PC-9 (cell line): ENCODE results near the gene DNMT3A. TPM values are rescaled to one million over a fixed set of nuclear protein-coding genes. Genes with fewer than 3 reads are reported as not detected.

Experiments used
- BruUV-seq: library from RNA; stranded (reverse); fragments of 400-500 nt; replicated peaks from 2 replicates; lab custom pipeline; 2021; lab: Mats Ljungman, UMichigan
- CTCF ChIA-PET: fragments of 300-600 bp; sonication (Branson Sonifier 250); formaldehyde crosslinking; loops from one replicate; lab custom pipeline; 2022; ENCODE audit warnings: antibody characterized with exemption; lab: Charles Lee
- POLR2A ChIA-PET: fragments of 300-600 bp; sonication (Branson Sonifier 250); formaldehyde crosslinking; loops from one replicate; lab custom pipeline; 2022; ENCODE audit warnings: antibody characterized with exemption; ENCODE audit not compliant: unreplicated experiment; lab: Charles Lee
- DNase-seq, 2 experiments: peaks; one replicate each; pipeline versions ENCODE4 v3.0.0 to v3.0.0-alpha.2; 2015 to 2022; ENCODE audit warnings: mixed read lengths in 1 of 2
- H2AFZ ChIP-seq: fragments of 200-600 bp; sonication (generic); 2 replicates; pipeline ENCODE4 v1.8.1; 2017; ENCODE audit warnings: antibody characterized with exemption
- H3F3A ChIP-seq: fragments of 200-600 bp; sonication (generic); 2 replicates; pipeline ENCODE4 v1.8.1; 2017; ENCODE audit warnings: antibody characterized with exemption, mild to moderate bottlenecking, low read depth; ENCODE audit not compliant: insufficient read depth
- H3K27ac ChIP-seq: fragments of 200-600 bp; sonication (generic); 2 replicates; pipeline ENCODE4 v1.6.1; 2016; ENCODE audit warnings: mixed run types
- H3K27me3 ChIP-seq: fragments of 200-600 bp; sonication (generic); 2 replicates; pipeline ENCODE4 v1.6.1; 2016; ENCODE audit warnings: low read depth, mixed run types; ENCODE audit not compliant: insufficient read depth
- H3K36me3 ChIP-seq: fragments of 200-600 bp; sonication (generic); 2 replicates; pipeline ENCODE4 v1.6.1; 2016; ENCODE audit warnings: low read depth, mixed run types
- H3K4me1 ChIP-seq: fragments of 200-600 bp; sonication (generic); replicated peaks from 2 replicates; pipeline ENCODE4 v1.6.1; 2016; ENCODE audit warnings: mixed run types; ENCODE audit not compliant: insufficient read depth
- H3K4me2 ChIP-seq: fragments of 200-600 bp; sonication (generic); 2 replicates; pipeline ENCODE4 v1.6.1; 2017; ENCODE audit warnings: mixed run types
- H3K4me3 ChIP-seq: fragments of 200-600 bp; sonication (generic); 2 replicates; pipeline ENCODE4 v1.6.1; 2016; ENCODE audit warnings: mixed run types
- H3K79me2 ChIP-seq: fragments of 200-600 bp; sonication (generic); 2 replicates; pipeline ENCODE4 v1.6.1; 2017; ENCODE audit warnings: low read depth, mixed run types
- H3K9me2 ChIP-seq: fragments of 200-600 bp; sonication (generic); 2 replicates; pipeline ENCODE4 v1.8.1; 2017; ENCODE audit warnings: mild to moderate bottlenecking; ENCODE audit not compliant: insufficient read depth
- H3K9me3 ChIP-seq: fragments of 200-600 bp; sonication (generic); 2 replicates; pipeline ENCODE4 v1.8.1; 2016; ENCODE audit warnings: low read depth; ENCODE audit not compliant: insufficient read depth
- H4K20me1 ChIP-seq: fragments of 200-600 bp; sonication (generic); 2 replicates; pipeline ENCODE4 v1.8.1; 2017; ENCODE audit not compliant: insufficient read depth
- CTCF ChIP-seq: fragments of 200-600 bp; sonication (generic); conservative IDR thresholded peaks from 2 replicates; pipeline ENCODE4 v1.6.1; 2017; ENCODE audit warnings: mixed run types, antibody characterized with exemption, mild to moderate bottlenecking, moderate library complexity
- EZH2 ChIP-seq: fragments of 200-600 bp; sonication (generic); IDR thresholded peaks from 2 replicates; pipeline ENCODE4 v1.8.0; 2017; ENCODE audit warnings: antibody characterized with exemption, low read depth
- intact Hi-C: fragments of 100-400 bp; cut with micrococcal nuclease; formaldehyde crosslinking; loops from one replicate; pipeline ENCODE4 v1.10.0; 2022; ENCODE audit not compliant: unreplicated experiment
- total RNA-seq: library from RNA; stranded (reverse); gene quantifications from 2 replicates; pipeline ENCODE4 v1.2.3, GENCODE V29; 2021

DNMT3A gene
- total RNA-seq, 1 experiment from 2014 or later, result 38.9 TPM

DNA sequence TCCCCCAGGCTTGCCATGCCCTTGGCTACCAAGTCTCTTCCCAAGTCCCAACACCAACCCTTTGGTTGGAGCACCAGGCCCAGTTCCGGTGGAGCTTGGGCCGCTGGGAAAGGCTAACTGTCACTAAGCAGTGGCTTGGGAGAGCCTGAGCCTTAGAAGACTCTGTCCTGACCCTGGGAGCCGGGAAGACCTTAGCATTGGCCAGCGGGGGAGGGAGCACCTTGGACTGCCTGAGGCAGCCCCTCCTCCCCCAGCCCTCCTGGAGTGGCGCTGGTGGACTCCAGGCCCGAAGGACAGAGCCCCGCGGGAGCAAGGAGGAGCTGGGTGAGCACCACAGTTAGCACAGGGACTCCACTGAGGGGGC is 110.8 kb downstream of the DNMT3A start:
- no TSS peak for BruUV-seq

DNA sequence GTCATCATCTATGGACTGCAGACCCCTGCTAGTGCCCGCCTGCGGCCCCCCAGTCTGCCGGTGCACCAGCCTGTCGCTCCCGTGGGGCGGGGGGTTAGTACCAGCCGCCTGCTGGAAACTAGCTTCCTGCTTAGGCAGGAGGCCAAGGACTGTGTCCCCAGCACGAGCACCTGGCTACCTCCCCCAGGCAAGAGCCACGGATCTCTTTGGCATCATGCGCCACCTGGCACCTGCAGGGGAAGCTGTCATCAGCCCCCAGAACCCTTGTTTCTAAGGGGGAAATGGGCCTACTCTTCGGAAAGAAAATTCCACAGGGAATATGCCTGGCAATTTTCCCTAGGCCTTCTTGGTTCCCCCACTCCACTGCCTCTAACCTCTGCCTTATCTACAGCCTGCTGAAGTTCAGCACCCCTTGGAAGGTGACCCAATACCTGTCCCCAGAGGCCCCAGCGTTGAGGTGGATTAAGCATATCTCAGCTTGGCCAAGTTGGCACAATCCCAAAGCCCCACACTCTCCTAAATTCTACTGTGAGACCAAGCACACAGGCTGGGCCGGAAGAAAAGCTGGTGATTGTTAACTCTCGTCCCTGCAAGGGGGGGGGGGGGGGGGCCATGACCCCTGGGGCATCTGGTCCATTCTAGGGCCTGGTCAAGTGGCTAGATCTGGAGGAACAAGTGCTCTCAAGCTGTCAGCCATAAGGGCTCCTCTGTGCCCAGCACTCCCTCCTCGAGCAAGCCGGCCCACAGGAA is 111.4 kb downstream of the DNMT3A start:
- Histone ChIP-seq H3K36me3 (0 out of 2 replicates have a peak, but pooled peaks cover 5% of the 10 kb centered on the region), H3K79me2 (no peaks in the 10 kb centered on the region), H3K9me2 (no peaks in the 10 kb centered on the region), H4K20me1 (no peaks in the 10 kb centered on the region), H3F3A (peaks cover 4% of the 10 kb centered on the region; the same call in 1 of the 2 replicates), H2AFZ (no peak overlapping the region), H3K27ac (no peak overlapping the region), H3K4me3 (no peak overlapping the region), H3K4me2 (no peak overlapping the region), H3K9me3 (no peaks in the 10 kb centered on the region), H3K27me3 (no peaks in the 10 kb centered on the region), H3K4me1 (0 out of 2 replicates have a peak, but pooled peaks cover 6% of the 10 kb centered on the region)
- no TSS peak for BruUV-seq
- intact Hi-C loops, result no loop called here
- DNase-seq, result no peak
- TF ChIP-seq CTCF (no peak), EZH2 (no peak)
- ChIA-PET CTCF (no interaction called here), POLR2A (no interaction called here)

More for the DNA sequence above, 110.8 kb downstream of the DNMT3A start:
- Histone ChIP-seq H3K36me3 (0 out of 2 replicates have a peak, but pooled peaks cover 8% of the 10 kb centered on the region), H3K9me3 (no peaks in the 10 kb centered on the region), H4K20me1 (no peaks in the 10 kb centered on the region), H3K4me2 (no peak overlapping the region), H3K9me2 (no peaks in the 10 kb centered on the region), H3F3A (peaks cover 4% of the 10 kb centered on the region; the same call in 1 of the 2 replicates), H3K4me3 (no peak overlapping the region), H2AFZ (no peak overlapping the region), H3K79me2 (no peaks in the 10 kb centered on the region), H3K27ac (no peak overlapping the region), H3K27me3 (no peaks in the 10 kb centered on the region), H3K4me1 (0 out of 2 replicates have a peak, but pooled peaks cover 6% of the 10 kb centered on the region)
- TF ChIP-seq EZH2 (no peak), CTCF (no peak)
- no peak for DNase-seq
- POLR2A ChIA-PET, result no interaction called here
- CTCF ChIA-PET, result no interaction called here
- intact Hi-C loops, result no loop called here

- ChIA-PET POLR2A (interaction anchor here (0.6 kb wide), 1 partner anchor 594 kb away, joined by 10 read pairs; no protein-coding TSS in a partner anchor), CTCF (no interaction called here)
- Histone ChIP-seq H4K20me1 (no peaks in the 10 kb centered on the region), H3K4me1 (0 out of 2 replicates have a peak, but pooled peaks cover 6% of the 10 kb centered on the region), H3K27ac (no peak overlapping the region), H3K27me3 (no peaks in the 10 kb centered on the region), H3K36me3 (0 out of 2 replicates have a peak, but pooled peaks cover 1% of the 10 kb centered on the region), H3K79me2 (no peaks in the 10 kb centered on the region), H3K4me3 (no peak overlapping the region), H2AFZ (no peak overlapping the region), H3F3A (peaks cover 4% of the 10 kb centered on the region; the same call in 1 of the 2 replicates), H3K9me3 (no peaks in the 10 kb centered on the region), H3K4me2 (no peak overlapping the region), H3K9me2 (no peaks in the 10 kb centered on the region)
- DNase-seq, result no peak
- BruUV-seq, result no TSS peak
- intact Hi-C loops, result loop anchor here (10.0 kb wide), 1 partner anchor 295 kb away; no protein-coding TSS in a partner anchor
- TF ChIP-seq EZH2 (no peak), CTCF (no peak)
Observed at GRCh38 chr2:25229279-25230197, 112.2 kb downstream of the DNMT3A start.
